ENCODE data around the gene CYP2W1. TPM values are rescaled to one million over a fixed set of nuclear protein-coding genes. Genes with fewer than 3 reads are reported as not detected.

The CYP2W1 gene
- total RNA-seq, 4 donors from 2014 or later, result not detected

- DNase-seq (no peak), ATAC-seq (peak in 1 of 2 donors; percentile 54)
- H3K4me1 ChIP-seq, result peaks cover 0 to 7% of the 10 kb centered on the region in 2 donors
- intact Hi-C loops (cut with DNase I; ENCODE audit: low total_unique reads) (loop anchor here (10.0 kb wide), 1 partner anchor 170 kb away; no protein-coding TSS in a partner anchor), in situ Hi-C loops (cut with MboI; ENCODE audit: low sequenced_read_pairs in 4 of 4) (no loop called here)
- H3K4me3 ChIP-seq, result peak within 1 kb of the TSS; percentile 30 to 44 (median 39)
- peak in 1 of 5 experiments; percentile 19 for TF ChIP-seq CTCF (IDR thresholded peaks at IDR 0.05 in 4 of 5, conservative IDR thresholded peaks at IDR 0.05 in 1 of 5)
- TF ChIP-seq POLR2A (IDR thresholded peaks at IDR 0.05), result no peak
- H3K36me3 ChIP-seq, result no peaks in the 10 kb centered on the region
- H3K27me3 ChIP-seq, result peaks cover 26 to 38% (median 30%) of the 10 kb centered on the region in 3 donors
- H3K9me3 ChIP-seq, result no peaks in the 10 kb centered on the region
- H3K27ac ChIP-seq, result no peak within 1 kb of the TSS
Measured at GRCh38 chr7:954330-955238, 28.4 kb upstream of the CYP2W1 start, which contains the start of gene ADAP1. ADAP1 (minus strand) TSS chr7:954680; CDS start chr7:954477, 203 bp downstream.

GRCh38 chr7:956031-956430, 26.9 kb upstream of the CYP2W1 start:
- Histone ChIP-seq H3K9me3 (no peaks in the 10 kb centered on the region), H3K27ac (no peak overlapping the region), H3K4me1 (peaks cover 0 to 7% of the 10 kb centered on the region in 2 donors), H3K27me3 (peaks cover 24 to 34% (median 26%) of the 10 kb centered on the region in 3 donors), H3K4me3 (no peak overlapping the region), H3K36me3 (no peaks in the 10 kb centered on the region)
- ATAC-seq (no peak), DNase-seq (no peak)
- in situ Hi-C loops (cut with MboI; ENCODE audit: low sequenced_read_pairs in 4 of 4) (no loop called here), intact Hi-C loops (cut with DNase I; ENCODE audit: low total_unique reads) (loop anchor here (10.0 kb wide), 1 partner anchor 171 kb away; no protein-coding TSS in a partner anchor)
- TF ChIP-seq POLR2A (IDR thresholded peaks at IDR 0.05) (no peak), CTCF (IDR thresholded peaks at IDR 0.05 in 4 of 5, conservative IDR thresholded peaks at IDR 0.05 in 1 of 5) (no peak)

GRCh38 chr7:957418-958220, 25.4 kb upstream of the CYP2W1 start:
- peaks cover 0 to 7% of the 10 kb centered on the region in 2 donors for H3K4me1 ChIP-seq
- intact Hi-C loops (cut with DNase I; ENCODE audit: low total_unique reads), result loop anchor here (10.0 kb wide), 1 partner anchor 173 kb away; no protein-coding TSS in a partner anchor
- no peak for ATAC-seq
- H3K9me3 ChIP-seq, result no peaks in the 10 kb centered on the region
- in situ Hi-C loops (cut with MboI; ENCODE audit: low sequenced_read_pairs in 4 of 4), result no loop called here
- H3K27ac ChIP-seq, result no peak overlapping the region
- TF ChIP-seq POLR2A (IDR thresholded peaks at IDR 0.05) (no peak), CTCF (IDR thresholded peaks at IDR 0.05 in 4 of 5, conservative IDR thresholded peaks at IDR 0.05 in 1 of 5) (no peak)
- H3K27me3 ChIP-seq, result peaks cover 15 to 23% (median 21%) of the 10 kb centered on the region in 3 donors
- no peak for DNase-seq
- no peak overlapping the region for H3K4me3 ChIP-seq
- no peaks in the 10 kb centered on the region for H3K36me3 ChIP-seq

GRCh38 chr7:958221-959200, 24.5 kb upstream of the CYP2W1 start:
- H3K27ac ChIP-seq, result no peak overlapping the region
- no peaks in the 10 kb centered on the region for H3K36me3 ChIP-seq
- TF ChIP-seq POLR2A (IDR thresholded peaks at IDR 0.05) (no peak), CTCF (IDR thresholded peaks at IDR 0.05 in 4 of 5, conservative IDR thresholded peaks at IDR 0.05 in 1 of 5) (no peak)
- H3K27me3 ChIP-seq, result peaks cover 6 to 14% (median 12%) of the 10 kb centered on the region in 3 donors
- H3K9me3 ChIP-seq, result no peaks in the 10 kb centered on the region
- intact Hi-C loops (cut with DNase I; ENCODE audit: low total_unique reads), result loop anchor here (10.0 kb wide), 1 partner anchor 174 kb away; no protein-coding TSS in a partner anchor
- DNase-seq (no peak), ATAC-seq (no peak)
- H3K4me1 ChIP-seq, result peaks cover 0 to 5% of the 10 kb centered on the region in 2 donors
- in situ Hi-C loops (cut with MboI; ENCODE audit: low sequenced_read_pairs in 4 of 4), result no loop called here
- no peak overlapping the region for H3K4me3 ChIP-seq

Measured in gastrocnemius medialis (tissue), 4 donors.